NCI-H345 treated with DMSO at 0.1 percent for 48 hours (cell line): Measurements from ENCODE around the gene STK38L.

Experiments used
- DNase-seq: peaks from one replicate; lab custom pipeline; 2025; ENCODE audit not compliant: unreplicated experiment; lab: John Stamatoyannopoulos, UW

The STK38L gene

GRCh38 chr12:27274706-27275105 is 30.6 kb downstream of the STK38L start:
- no peak for DNase-seq

DNA sequence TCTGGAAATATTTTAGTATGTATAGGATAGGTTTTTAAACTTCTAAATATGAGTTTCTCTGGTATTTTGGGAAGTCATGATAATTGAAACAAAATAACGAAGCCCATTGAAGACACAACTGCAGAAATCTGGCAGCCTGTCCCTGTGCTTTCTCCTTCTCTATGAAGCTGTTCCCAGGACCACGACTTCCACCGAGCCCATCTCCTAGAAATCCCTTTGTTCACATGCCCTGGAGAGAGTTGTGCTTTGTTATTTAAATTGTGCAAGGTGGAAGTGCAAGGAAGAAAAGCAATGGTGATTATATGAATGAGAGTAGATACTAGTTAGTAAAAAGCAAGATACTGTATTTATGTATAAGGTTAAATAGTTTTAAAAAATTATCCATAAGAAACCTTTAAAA is 32.2 kb downstream of the STK38L start:
- DNase-seq: no peak

- no peak for DNase-seq
These were observed 33.8 kb downstream of the STK38L start for GRCh38 chr12:27277846-27278260.

DNA sequence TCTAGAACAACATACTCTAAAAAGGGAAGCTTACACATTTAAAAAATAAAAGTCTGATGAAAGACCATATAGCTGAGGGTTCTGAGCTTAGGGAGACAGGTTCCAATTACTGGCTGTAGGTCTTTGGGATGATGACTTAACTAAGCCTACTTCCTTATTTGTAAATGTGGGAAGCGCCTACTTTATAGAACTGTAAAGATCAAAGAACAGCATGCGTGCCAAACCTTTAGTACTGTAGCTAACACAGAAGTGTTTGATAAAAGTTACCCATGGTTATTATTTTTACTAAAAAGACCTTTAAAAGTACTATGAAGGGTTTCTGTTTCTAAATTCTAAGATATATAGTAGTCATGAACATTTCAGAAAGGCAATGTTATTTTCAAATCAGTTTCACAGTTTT is 35.7 kb downstream of the STK38L start:
- no peak for DNase-seq

GRCh38 chr12:27280412-27280811 is 36.3 kb downstream of the STK38L start:
- no peak for DNase-seq

DNA sequence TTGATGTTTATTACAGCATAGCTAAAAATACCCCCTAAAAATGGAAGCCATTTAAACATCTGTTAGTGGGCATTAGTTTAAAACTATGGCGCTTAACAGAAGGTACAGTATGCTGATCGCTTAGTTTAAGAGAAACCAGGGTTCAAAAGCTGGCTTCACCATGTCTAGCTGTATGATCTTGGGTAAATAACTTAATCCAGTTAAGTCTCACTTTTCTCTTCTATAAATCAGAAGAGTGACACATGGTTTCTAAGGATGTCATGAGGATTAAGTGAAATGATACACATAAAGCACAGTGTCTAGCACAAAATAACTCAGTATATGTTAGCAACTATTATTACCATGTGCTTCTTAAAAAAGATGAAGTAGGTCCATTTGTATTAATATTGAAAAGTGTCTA is 38.7 kb downstream of the STK38L start:
- no peak for DNase-seq

GRCh38 chr12:27284021-27284420 is 39.9 kb downstream of the STK38L start:
- DNase-seq: no peak

DNA sequence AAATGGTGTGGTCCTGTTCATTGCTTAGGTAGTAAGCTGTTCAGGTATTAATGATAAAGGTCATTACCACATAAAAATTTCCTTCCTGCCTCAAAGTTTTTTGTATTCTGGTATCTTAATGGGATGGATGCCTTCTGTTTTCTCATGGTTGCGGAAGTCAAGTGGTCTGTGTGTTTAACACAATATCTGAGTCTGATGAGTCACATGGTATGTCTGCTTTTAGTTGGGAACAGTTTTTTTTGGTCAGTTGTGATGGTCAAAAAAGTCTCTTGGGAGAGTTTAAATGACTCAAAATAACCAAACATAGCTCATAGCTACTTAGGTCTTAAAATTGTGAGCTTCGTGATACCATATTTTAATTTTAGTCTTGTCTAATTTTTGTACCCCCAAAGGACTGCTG is 40.7 kb downstream of the STK38L start:
- no peak for DNase-seq

DNA sequence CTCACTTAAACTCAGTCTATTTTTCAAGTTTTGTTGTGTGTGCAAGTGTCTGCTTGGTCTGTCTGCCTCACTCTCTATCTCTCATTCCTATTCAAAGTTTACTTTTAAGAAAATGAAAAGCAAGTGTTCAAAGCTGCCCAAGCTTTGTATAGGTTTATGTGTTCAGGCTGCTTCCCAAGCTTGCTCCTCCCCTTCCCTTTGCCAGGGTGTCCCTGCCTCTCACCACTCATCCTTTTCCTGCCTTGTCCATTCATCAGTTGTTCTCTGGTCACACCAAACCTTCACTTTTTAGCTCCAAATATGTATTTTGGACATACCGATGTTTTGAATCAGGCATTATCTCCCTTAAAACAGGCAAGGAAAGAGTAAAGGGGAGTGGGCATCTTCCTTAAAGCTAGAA is 41.3 kb downstream of the STK38L start:
- no peak for DNase-seq

- no peak for DNase-seq
These were observed 45.3 kb downstream of the STK38L start for GRCh38 chr12:27289414-27289813.

DNA sequence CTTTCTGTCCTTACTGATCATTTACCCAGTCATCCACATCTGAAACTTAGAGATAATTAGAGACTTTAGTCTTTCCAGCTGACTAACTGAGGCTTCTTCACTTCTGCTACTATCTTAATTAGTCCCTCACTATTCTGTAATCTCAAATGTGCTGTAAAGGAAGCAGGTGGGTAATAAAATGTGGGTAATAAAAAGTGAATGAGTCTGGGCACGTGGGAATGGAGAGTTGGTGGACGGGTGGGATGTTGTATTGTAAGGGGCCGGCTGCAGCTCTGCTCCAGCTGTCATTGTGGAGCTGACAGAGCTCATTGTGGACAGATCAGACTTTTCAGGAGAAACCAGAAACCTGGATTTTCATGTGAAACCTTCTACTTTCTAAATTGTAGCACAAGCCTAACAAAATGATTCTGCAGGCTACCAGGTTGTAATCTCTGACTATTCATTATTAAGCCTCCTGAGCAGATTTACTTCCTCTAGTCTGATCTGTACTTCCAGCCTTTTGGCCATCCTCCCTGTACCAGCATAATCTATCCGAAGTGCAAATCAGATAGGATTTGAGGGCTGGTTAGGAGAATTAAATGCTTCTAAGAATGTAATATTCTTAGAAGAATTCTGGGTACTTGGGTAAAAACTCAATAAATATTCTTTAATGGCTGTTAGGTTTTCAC is 46.5 kb downstream of the STK38L start:
- DNase-seq: no peak

DNA sequence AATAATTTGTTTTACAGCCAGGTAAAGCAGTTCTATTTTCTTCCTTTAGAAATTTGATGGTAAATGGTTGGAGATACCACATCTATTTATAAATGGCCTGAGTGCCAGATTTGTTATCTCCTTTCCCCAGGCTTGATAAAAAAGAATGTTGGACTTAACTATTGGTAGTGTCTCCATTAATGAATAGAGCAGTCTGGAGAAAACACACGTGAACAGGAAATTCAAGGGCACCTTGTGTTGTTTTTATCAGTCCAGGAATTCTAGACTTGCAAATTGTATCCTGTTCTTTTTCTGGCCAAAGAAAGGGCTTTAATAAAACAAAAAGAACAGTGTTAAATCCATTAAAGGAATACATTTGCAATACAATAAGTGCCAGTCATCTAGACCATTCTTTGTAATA is 47.8 kb downstream of the STK38L start:
- DNase-seq: no peak

GRCh38 chr12:27292718-27293117 is 48.6 kb downstream of the STK38L start:
- DNase-seq: no peak

DNA sequence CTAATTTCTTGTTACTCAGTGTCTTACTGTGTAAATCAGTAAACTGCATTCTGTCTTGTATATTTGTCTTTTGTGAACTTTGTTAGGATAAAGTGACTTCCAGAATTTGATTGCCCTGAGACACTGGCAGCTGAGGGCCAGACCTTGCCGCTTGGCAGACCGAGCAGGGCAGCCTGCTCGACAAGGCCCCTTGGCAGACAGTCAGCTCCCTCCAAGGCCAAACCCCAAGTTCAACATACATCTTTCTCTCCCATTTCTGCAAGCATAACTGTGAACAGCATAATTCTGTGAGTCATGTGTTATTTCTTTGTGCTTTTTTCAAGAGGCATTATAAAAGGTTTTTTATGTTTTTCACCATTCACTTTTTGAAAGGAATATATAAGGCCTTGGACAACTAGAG is 49.4 kb downstream of the STK38L start:
- no peak for DNase-seq

GRCh38 chr12:27296674-27297073 is 52.6 kb downstream of the STK38L start:
- no peak for DNase-seq

DNA sequence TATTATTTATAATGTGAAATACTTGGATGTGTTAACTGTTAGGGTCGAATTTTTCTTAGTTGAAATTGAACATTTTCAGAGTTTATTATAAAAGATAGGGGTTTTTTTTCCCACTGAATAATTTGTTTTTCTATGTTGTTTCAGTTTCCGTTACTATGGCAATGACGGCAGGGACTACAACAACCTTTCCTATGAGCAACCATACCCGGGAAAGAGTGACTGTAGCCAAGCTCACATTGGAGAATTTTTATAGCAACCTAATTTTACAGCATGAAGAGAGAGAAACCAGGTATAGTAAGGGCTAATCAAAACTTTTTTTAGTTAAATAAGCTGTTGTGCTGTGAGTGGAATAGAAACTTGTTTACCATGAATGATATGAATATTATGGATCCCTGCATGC is 53.5 kb downstream of the STK38L start:
- no peak for DNase-seq

DNA sequence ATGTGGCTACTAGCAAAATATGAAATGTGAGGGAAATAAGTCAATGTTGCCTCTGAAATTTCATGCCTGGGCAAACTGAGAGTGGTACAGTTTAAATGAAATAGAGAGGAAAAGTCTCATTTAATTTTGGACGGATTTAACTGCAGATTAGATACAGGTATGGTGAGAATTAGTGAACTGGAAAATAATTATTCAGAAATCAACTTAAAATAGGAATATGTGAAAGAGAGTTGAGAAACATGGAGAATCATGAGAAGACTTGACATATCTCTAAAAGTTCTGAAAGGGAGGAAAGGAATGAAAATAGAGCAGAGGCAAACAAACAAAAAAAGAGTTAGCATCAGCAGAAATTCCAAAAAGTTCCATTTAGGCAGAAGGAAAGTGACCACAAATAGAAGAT is 55.0 kb downstream of the STK38L start:
- no peak for DNase-seq

DNA sequence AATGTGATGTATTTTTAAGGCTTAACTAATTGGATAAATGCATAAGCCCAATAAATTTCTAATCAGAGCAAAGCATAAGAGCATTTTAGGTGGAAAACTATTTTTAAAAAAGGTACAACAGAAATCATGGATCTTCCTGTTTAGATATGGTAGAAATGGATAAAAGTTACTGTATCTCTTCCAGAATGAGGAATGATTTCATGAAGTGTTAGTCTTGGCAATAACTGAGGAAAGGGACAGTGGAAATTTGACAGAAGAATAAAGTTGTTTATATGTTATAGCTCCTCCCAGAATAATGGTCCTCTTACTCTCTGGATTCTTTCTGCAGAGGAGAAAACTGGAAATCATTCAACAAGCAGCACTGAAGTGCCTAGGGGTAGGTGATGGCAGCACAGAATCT is 56.1 kb downstream of the STK38L start:
- no peak for DNase-seq

DNA sequence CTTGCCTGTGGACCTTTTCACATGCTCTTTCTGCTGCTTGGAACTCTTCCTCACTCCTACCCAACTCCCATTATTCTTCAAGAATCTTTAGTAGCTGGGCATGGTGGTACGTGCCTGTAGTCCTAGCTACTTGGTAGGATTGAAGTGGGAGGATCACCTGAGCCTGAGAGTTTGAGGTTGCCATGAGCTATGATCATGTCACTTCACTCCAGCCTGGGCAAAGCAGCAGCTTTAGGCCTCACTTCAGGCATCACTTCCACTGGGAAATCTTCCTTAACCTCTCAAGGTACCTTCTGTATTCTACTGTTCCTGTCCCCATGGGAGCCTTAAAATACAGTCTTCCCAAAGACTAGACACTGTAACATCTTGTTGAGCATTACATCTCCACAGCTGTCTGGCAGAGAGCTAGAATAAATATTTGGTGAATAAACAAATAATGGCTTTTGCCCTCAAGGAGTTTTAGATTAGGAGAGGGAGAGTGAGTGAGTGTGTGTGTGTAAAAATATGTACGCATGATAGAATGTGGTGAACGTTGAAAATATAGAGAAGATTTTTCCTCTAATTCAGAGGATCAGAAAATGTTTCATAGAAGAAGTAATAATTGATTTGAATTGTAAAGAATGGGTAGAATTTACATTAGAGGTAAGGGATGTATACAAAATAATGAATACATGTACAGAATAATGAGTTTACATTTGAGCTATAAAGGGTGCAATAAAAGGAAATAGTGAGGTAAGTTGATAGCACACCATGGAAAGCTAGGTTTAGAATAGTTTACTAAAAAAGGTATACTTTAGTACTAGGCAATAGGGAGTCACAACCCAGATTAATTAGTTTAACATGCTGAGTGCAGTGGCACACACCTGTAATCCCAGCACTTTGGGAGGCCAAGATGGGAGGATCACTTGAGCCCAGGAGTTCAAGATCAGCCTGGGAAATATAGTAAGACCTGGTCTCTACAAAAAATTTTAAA is 59.3 kb downstream of the STK38L start:
- no peak for DNase-seq

- DNase-seq: no peak
These were observed 60.8 kb downstream of the STK38L start for GRCh38 chr12:27304856-27305255.

GRCh38 chr12:27305673-27306456 is 61.8 kb downstream of the STK38L start:
- DNase-seq: peak; percentile 7
